GM12878 (cell line): Measurements from ENCODE around the gene ICE2. TPM values are rescaled to one million over a fixed set of nuclear protein-coding genes. Genes with fewer than 3 reads are reported as not detected.

Experiments used
- ATAC-seq: fragments of 200-7000 bp; cut with Tn5 transposase; 3 replicates; pipeline ENCODE4 v1.9.1; 2020; ENCODE audit warnings: mild to moderate bottlenecking, moderate library complexity
- BruUV-seq: library from RNA; stranded (reverse); fragments of 400-500 nt; replicated peaks from 2 replicates; lab custom pipeline; 2021; lab: Mats Ljungman, UMichigan
- CTCF ChIA-PET: fragments of 300-600 bp; sonication (Branson Sonifier 250); formaldehyde crosslinking; extraction: SDS; loops from one replicate; lab custom pipeline; 2021; ENCODE audit warnings: inconsistent platforms; lab: Yijun Ruan, JAX
- POLR2A ChIA-PET: fragments of 350-600 bp; formaldehyde crosslinking; extraction: SDS; loops from one replicate; lab custom pipeline; 2021; ENCODE audit warnings: inconsistent platforms; lab: Charles Lee
- RAD21 ChIA-PET: fragments of 300-600 bp; sonication (Branson Sonifier 250); formaldehyde crosslinking; loops from one replicate; lab custom pipeline; 2023; ENCODE audit warnings: antibody characterized with exemption; ENCODE audit not compliant: unreplicated experiment; lab: Charles Lee
- SMC1A ChIA-PET: fragments of 300-600 bp; sonication (Branson Sonifier 250); formaldehyde crosslinking; loops from one replicate; lab custom pipeline; 2023; ENCODE audit not compliant: unreplicated experiment, uncharacterized antibody; lab: Charles Lee
- DNase-seq: peaks from one replicate; pipeline ENCODE4 v3.0.0-alpha.2; 2011; ENCODE audit warnings: low read depth, low spot score
- FAIRE-seq: peaks from 3 replicates; lab custom pipeline; 2011; peaks lifted over from hg19 to GRCh38; lab: Jason Lieb, UNC
- H2AFZ ChIP-seq: 2 replicates; pipeline ENCODE4 v1.6.0; 2011; ENCODE audit warnings: low read depth, low read length, control low read depth; ENCODE audit not compliant: control insufficient read depth
- H3K27ac ChIP-seq: 2 replicates; pipeline ENCODE4 v1.5.1; 2011; ENCODE audit warnings: control low read depth; ENCODE audit not compliant: control insufficient read depth, insufficient read depth
- H3K27me3 ChIP-seq, 2 experiments: replicated peaks in 1 of 2; 2 replicates each; pipeline versions ENCODE4 v1.6.0 to v1.6.1; 2011; ENCODE audit warnings: low read length in 1 of 2; ENCODE audit not compliant: control insufficient read depth in 2 of 2, insufficient read depth in 2 of 2
- H3K36me3 ChIP-seq, 2 experiments: 2 replicates each; pipeline ENCODE4 v1.5.1; 2011; ENCODE audit warnings: low read length in 1 of 2; ENCODE audit not compliant: control insufficient read depth in 2 of 2, insufficient read depth in 2 of 2
- H3K4me1 ChIP-seq: 2 replicates; pipeline ENCODE4 v1.6.1; 2011; ENCODE audit warnings: mild to moderate bottlenecking, low read length, moderate library complexity, mixed read lengths; ENCODE audit not compliant: control insufficient read depth, insufficient read depth
- H3K4me2 ChIP-seq: 2 replicates; pipeline ENCODE4 v1.6.0; 2011; ENCODE audit warnings: control low read depth; ENCODE audit not compliant: control insufficient read depth, insufficient read depth
- H3K4me3 ChIP-seq: fragments of 200-600 bp; sonication (generic); 2 replicates; pipeline ENCODE4 v1.5.1; 2016
- H3K79me2 ChIP-seq: 2 replicates; pipeline ENCODE4 v1.6.0; 2011; ENCODE audit warnings: low read length; ENCODE audit not compliant: control insufficient read depth, insufficient read depth
- H3K9ac ChIP-seq: 2 replicates; pipeline ENCODE4 v1.8.0; 2011; ENCODE audit warnings: low read length, control low read depth, mixed read lengths; ENCODE audit not compliant: control insufficient read depth, insufficient read depth
- H3K9me3 ChIP-seq: replicated peaks from 3 replicates; pipeline ENCODE4 v1.5.1; 2011; ENCODE audit warnings: mild to moderate bottlenecking, low read length; ENCODE audit not compliant: control insufficient read depth, insufficient read depth
- H4K20me1 ChIP-seq: 2 replicates; pipeline ENCODE4 v1.6.0; 2011; ENCODE audit not compliant: control insufficient read depth, insufficient read depth
- BACH1 ChIP-seq: fragments of 450-650 bp; IDR thresholded peaks from 2 replicates; pipeline ENCODE4 v1.6.1; 2017; ENCODE audit warnings: mild to moderate bottlenecking, borderline replicate concordance
- CBFB ChIP-seq: IDR thresholded peaks from 2 replicates; pipeline ENCODE4 v1.6.1; 2016; ENCODE audit warnings: antibody characterized with exemption, low read depth
- CHD4 ChIP-seq: fragments of 200-600 bp; sonication (generic); IDR thresholded peaks from 2 replicates; pipeline ENCODE4 v1.6.1; 2016; ENCODE audit warnings: mild to moderate bottlenecking
- ELK1 ChIP-seq: IDR thresholded peaks from 2 replicates; pipeline ENCODE4 v1.6.1; 2012; ENCODE audit warnings: low read depth, low read length, improper control_type of control experiment
- GABPA ChIP-seq: IDR thresholded peaks from 2 replicates; pipeline ENCODE4 v1.6.1; 2014; ENCODE audit warnings: antibody characterized with exemption, low read depth, mild to moderate bottlenecking, inconsistent platforms
- IRF4 ChIP-seq: IDR thresholded peaks from 2 replicates; pipeline ENCODE4 v1.6.1; 2011; ENCODE audit warnings: low read depth, low read length
- KAT2A ChIP-seq: conservative IDR thresholded peaks from 2 replicates; pipeline ENCODE4 v1.6.1; 2011; ENCODE audit warnings: low read depth, low read length; ENCODE audit not compliant: control insufficient read depth
- NFYB ChIP-seq: IDR thresholded peaks from 2 replicates; pipeline ENCODE4 v1.6.1; 2011; ENCODE audit warnings: low read depth, mild to moderate bottlenecking, low read length, improper control_type of control experiment, moderate library complexity; ENCODE audit not compliant: insufficient read depth
- RB1 ChIP-seq: fragments of 450-650 bp; formaldehyde crosslinking; IDR thresholded peaks from 2 replicates; pipeline ENCODE4 v1.6.1; 2017; ENCODE audit warnings: mild to moderate bottlenecking, borderline replicate concordance
- RBBP5 ChIP-seq: fragments of 200-600 bp; sonication (generic); conservative IDR thresholded peaks from 2 replicates; pipeline ENCODE4 v1.6.1; 2016
- ZNF207 ChIP-seq: fragments of 450-650 bp; IDR thresholded peaks from 2 replicates; pipeline ENCODE4 v1.6.1; 2014; ENCODE audit warnings: antibody characterized with exemption, mild to moderate bottlenecking, borderline replicate concordance
- WGBS: methylation state at CpG from one replicate; pipeline ENCODE4 v1.1.6; 2016; ENCODE audit warnings: low lambda C conversion rate; ENCODE audit not compliant: insufficient replicate concordance, insufficient coverage; ENCODE audit errors: missing lambda C conversion rate; 5-methylcytosine and 5-hydroxymethylcytosine counted together
- in situ Hi-C: fragments of 300-500 bp; cut with MboI; formaldehyde crosslinking; loops from 9 replicates; pipeline ENCODE4 v1.14.3; 2018; ENCODE audit warnings: mixed read lengths
- intact Hi-C: fragments of 100-400 bp; cut with micrococcal nuclease; formaldehyde crosslinking; loops from one replicate; pipeline ENCODE4 v1.14.2; 2022; ENCODE audit not compliant: unreplicated experiment
- polyA plus RNA-seq, 11 experiments: library from polyadenylated mRNA; depleted of rRNA in 4 of 11; unstranded in 6 of 11; stranded (reverse) in 5 of 11; fragments of >200 nt; fragmentation: Nextera tagmentation in 4 of 11; fragmentation: Illumina TruSeq in 1 of 11; extraction: Ambion mirVana in 4 of 11; extraction: Trizol in 1 of 11; gene quantifications; 1 replicate in 1 of 11; 2 replicates in 10 of 11; pipeline versions ENCODE4 v1.2.1 to v1.2.3, GENCODE V29; 2011 to 2016; ENCODE audit warnings: inconsistent platforms in 2 of 11, missing spikeins in 2 of 11, low read depth in 1 of 11
- total RNA-seq, 4 experiments: library from RNA; depleted of rRNA in 3 of 4; stranded (reverse); fragments of >200 nt in 3 of 4; fragmentation: Illumina TruSeq in 1 of 4; extraction: Trizol in 1 of 4; gene quantifications; 2 replicates each; pipeline versions ENCODE4 v1.2.1 to v1.2.3, GENCODE V29; 2013 to 2021
- TF ChIP-seq, protein P1 (sequence below): IDR thresholded peaks from 2 replicates; pipeline ENCODE4 v1.6.1; 2011; ENCODE audit warnings: mild to moderate bottlenecking, low read depth, low read length, moderate library complexity; ENCODE audit not compliant: insufficient replicate concordance
- TF ChIP-seq, protein P2 (sequence below): fragments of 450-650 bp; formaldehyde crosslinking; IDR thresholded peaks from 2 replicates; pipeline ENCODE4 v1.4.0; 2020; ENCODE audit warnings: mild to moderate bottlenecking, moderate library complexity

The ICE2 gene
- total and polyA plus RNA-seq, 10 of the 15 experiments (the other 5 are each of a cell fraction or from before 2014, with no cell fraction given) = 14.2 to 62.0 (median 44.9) TPM

DNA sequence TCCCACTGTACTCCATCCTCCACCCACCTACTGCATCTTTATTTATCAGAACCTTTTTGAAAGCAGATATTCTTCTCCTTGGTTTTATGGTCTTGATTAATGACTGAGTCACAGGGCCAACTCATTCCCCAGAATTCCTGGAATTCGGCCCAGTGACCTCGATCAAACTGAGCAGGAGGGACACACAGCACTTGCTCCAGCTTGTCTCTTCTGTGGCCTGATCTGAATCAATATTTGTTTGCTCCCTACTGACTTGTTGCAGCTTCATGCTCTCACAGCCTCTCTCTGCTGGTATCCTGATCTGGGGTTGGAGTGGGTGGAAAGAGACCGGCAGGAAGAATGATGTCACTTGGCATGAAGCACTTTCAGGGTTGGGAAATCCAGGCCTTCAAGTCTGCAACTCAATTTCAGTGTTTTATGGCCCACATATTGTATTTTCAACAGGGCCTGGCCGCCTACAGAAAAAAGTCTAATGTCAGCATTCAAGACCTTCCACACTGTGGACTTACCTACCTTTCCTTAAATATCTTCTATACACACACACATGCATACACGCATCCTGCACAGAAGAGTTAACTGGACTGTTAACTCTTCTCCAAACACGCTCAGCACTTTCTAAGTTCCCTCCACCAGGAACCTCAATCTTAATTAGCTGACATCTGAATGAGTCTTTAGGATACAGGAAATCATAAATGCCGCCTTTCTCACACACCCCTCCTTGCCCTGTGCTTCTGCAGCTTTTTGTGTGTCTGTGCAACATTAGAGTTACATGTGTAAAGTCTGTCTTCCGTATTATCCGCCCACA, 85.8 kb downstream of the ICE2 start:
- CTCF ChIA-PET = no interaction called here
- H3K36me3 ChIP-seq = peaks cover 0 to 7% of the 10 kb centered on the region in 2 experiments; a peak in 1 of 4 replicates
- H3K27me3 ChIP-seq = no peaks in the 10 kb centered on the region
- H3K4me1 ChIP-seq = peaks cover 10% of the 10 kb centered on the region
- ATAC-seq = no peak
- no peaks in the 10 kb centered on the region for H4K20me1 ChIP-seq
- TF ChIP-seq RBBP5 = no peak
- no peak for TF ChIP-seq CHD4
- TF ChIP-seq IRF4 = no peak
- TF ChIP-seq CBFB = no peak
- no peak for TF ChIP-seq GABPA
- TF ChIP-seq ZNF207 = no peak
- TF ChIP-seq BACH1 = no peak
- TF ChIP-seq RB1 = no peak
- no peak for TF ChIP-seq KAT2A
- TF ChIP-seq, protein P1, sequence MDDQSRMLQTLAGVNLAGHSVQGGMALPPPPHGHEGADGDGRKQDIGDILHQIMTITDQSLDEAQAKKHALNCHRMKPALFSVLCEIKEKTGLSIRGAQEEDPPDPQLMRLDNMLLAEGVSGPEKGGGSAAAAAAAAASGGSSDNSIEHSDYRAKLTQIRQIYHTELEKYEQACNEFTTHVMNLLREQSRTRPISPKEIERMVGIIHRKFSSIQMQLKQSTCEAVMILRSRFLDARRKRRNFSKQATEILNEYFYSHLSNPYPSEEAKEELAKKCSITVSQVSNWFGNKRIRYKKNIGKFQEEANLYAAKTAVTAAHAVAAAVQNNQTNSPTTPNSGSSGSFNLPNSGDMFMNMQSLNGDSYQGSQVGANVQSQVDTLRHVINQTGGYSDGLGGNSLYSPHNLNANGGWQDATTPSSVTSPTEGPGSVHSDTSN = no peak
- TF ChIP-seq, protein P2, sequence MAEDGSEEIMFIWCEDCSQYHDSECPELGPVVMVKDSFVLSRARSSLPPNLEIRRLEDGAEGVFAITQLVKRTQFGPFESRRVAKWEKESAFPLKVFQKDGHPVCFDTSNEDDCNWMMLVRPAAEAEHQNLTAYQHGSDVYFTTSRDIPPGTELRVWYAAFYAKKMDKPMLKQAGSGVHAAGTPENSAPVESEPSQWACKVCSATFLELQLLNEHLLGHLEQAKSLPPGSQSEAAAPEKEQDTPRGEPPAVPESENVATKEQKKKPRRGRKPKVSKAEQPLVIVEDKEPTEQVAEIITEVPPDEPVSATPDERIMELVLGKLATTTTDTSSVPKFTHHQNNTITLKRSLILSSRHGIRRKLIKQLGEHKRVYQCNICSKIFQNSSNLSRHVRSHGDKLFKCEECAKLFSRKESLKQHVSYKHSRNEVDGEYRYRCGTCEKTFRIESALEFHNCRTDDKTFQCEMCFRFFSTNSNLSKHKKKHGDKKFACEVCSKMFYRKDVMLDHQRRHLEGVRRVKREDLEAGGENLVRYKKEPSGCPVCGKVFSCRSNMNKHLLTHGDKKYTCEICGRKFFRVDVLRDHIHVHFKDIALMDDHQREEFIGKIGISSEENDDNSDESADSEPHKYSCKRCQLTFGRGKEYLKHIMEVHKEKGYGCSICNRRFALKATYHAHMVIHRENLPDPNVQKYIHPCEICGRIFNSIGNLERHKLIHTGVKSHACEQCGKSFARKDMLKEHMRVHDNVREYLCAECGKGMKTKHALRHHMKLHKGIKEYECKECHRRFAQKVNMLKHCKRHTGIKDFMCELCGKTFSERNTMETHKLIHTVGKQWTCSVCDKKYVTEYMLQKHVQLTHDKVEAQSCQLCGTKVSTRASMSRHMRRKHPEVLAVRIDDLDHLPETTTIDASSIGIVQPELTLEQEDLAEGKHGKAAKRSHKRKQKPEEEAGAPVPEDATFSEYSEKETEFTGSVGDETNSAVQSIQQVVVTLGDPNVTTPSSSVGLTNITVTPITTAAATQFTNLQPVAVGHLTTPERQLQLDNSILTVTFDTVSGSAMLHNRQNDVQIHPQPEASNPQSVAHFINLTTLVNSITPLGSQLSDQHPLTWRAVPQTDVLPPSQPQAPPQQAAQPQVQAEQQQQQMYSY (CRISPR knock-in tag) = no peak
- TF ChIP-seq ELK1 = no peak
- no peak for TF ChIP-seq NFYB
- TF ChIP-seq, all 136 proteins: peak for 0
- intact Hi-C loops (loop anchor here (10.0 kb wide), 1 partner anchor 192 kb away; no protein-coding TSS in a partner anchor), in situ Hi-C loops (no loop called here)
- no peak overlapping the region for H3K27ac ChIP-seq
- no peak overlapping the region for H3K4me3 ChIP-seq
- ChIA-PET RAD21 (interaction anchor here (0.6 to 1.0 kb wide), 2 partner anchors 31 to 1441 kb away, joined by 3 read pairs; no protein-coding TSS in a partner anchor), POLR2A (no interaction called here), SMC1A (interaction anchor here (0.6 kb wide), 1 partner anchor 72 kb away, joined by 4 read pairs; no protein-coding TSS in a partner anchor)
- BruUV-seq = no TSS peak
- no peak for FAIRE-seq
- H3K9me3 ChIP-seq = no peaks in the 10 kb centered on the region
- WGBS = 83% methylated on average over 9 of the region's 9 CpGs
- H3K9ac ChIP-seq = no peak overlapping the region
- H2AFZ ChIP-seq = no peak overlapping the region
- no peak overlapping the region for H3K4me2 ChIP-seq
- peaks cover 49% of the 10 kb centered on the region for H3K79me2 ChIP-seq
- no peak for DNase-seq
